Tongue (tissue), 2 donors: Measurements from ENCODE around the gene OSCAR. TPM values are rescaled to one million over a fixed set of nuclear protein-coding genes. Genes with fewer than 3 reads are reported as not detected.

Experiments used
- DNase-seq: peaks from one replicate; pipeline ENCODE4 v3.0.0-alpha.2; 2015
- total RNA-seq: library from RNA; depleted of rRNA; stranded (reverse); fragments of >200 nt; gene quantifications from one replicate; pipeline ENCODE4 v1.2.3, GENCODE V29; 2014

OSCAR gene
- total RNA-seq: 1.5 TPM

- DNase-seq: no peak
Observed at GRCh38 chr19:54100561-54100960, at the start of gene OSCAR. TSS of gene OSCAR (minus strand) at chr19:54100803. CDS start at chr19:54100792, 11 bp downstream.

GRCh38 chr19:54149021-54149812, 48.6 kb upstream of the OSCAR start:
- DNase-seq: no peak

- DNase-seq: no peak
Observed at GRCh38 chr19:54148158-54148557, 47.6 kb upstream of the OSCAR start.

GRCh38 chr19:54147676-54148075, 47.1 kb upstream of the OSCAR start:
- no peak for DNase-seq

GRCh38 chr19:54145541-54146158, 45.0 kb upstream of the OSCAR start:
- DNase-seq: no peak

- DNase-seq: no peak
Observed at GRCh38 chr19:54142166-54142780, 41.7 kb upstream of the OSCAR start.

GRCh38 chr19:54141356-54141755, 40.8 kb upstream of the OSCAR start:
- DNase-seq: no peak

- DNase-seq: no peak
Observed at GRCh38 chr19:54138489-54139256, 38.1 kb upstream of the OSCAR start.

- no peak for DNase-seq
Observed at GRCh38 chr19:54137699-54138488, 37.3 kb upstream of the OSCAR start, which contains the start of gene CNOT3. TSS of gene CNOT3 (plus strand) at chr19:54137762. CDS start at chr19:54142979, 5,217 bp downstream.

GRCh38 chr19:54136864-54137698, 36.5 kb upstream of the OSCAR start:
- peak; percentile 100 for DNase-seq

GRCh38 chr19:54136086-54136863, 35.7 kb upstream of the OSCAR start:
- DNase-seq: no peak

GRCh38 chr19:54133957-54134590, 33.5 kb upstream of the OSCAR start:
- no peak for DNase-seq

GRCh38 chr19:54133312-54133956, 32.8 kb upstream of the OSCAR start:
- DNase-seq: peak; percentile 34

GRCh38 chr19:54129617-54129996, 29.0 kb upstream of the OSCAR start:
- no peak for DNase-seq

- no peak for DNase-seq
Observed at GRCh38 chr19:54128796-54129616, 28.4 kb upstream of the OSCAR start.

- DNase-seq: no peak
Observed at GRCh38 chr19:54128441-54128725, 27.8 kb upstream of the OSCAR start.

- no peak for DNase-seq
Observed at GRCh38 chr19:54127688-54128440, 27.3 kb upstream of the OSCAR start.
